ENCODE data around the gene AIF1. TPM values are rescaled to one million over a fixed set of nuclear protein-coding genes. Genes with fewer than 3 reads are reported as not detected.

Gene AIF1
- not detected in 5 replicates for total RNA-seq (2022; extraction: Qiagen RNA extraction; ENCODE audit: low read depth)

GRCh38 chr6:31614684-31615578, at the start of gene AIF1:
Gene AIF1, plus strand, starts transcription at chr6:31615234. Its CDS starts 96 bp downstream, at chr6:31615330.

GRCh38 chr6:31572041-31572911, 42.8 kb upstream of the AIF1 start, which contains the start of gene LTA:
Gene LTA, plus strand, starts transcription at chr6:31572289. Its CDS starts 454 bp downstream, at chr6:31572743.

GRCh38 chr6:31575335-31575901, 39.6 kb upstream of the AIF1 start, which contains the start of gene TNF:
Gene TNF, plus strand, starts transcription at chr6:31575565. Its CDS starts 177 bp downstream, at chr6:31575742.

GRCh38 chr6:31582230-31582643, 32.8 kb upstream of the AIF1 start, which contains the start of gene LTB:
Gene LTB, minus strand, starts transcription at chr6:31582424. Its CDS starts 7 bp downstream, at chr6:31582417.

GRCh38 chr6:31586008-31586407, 29.0 kb upstream of the AIF1 start, which contains the start of gene LST1:
Gene LST1, plus strand, starts transcription at chr6:31586277. Its CDS starts 1,023 bp downstream, at chr6:31587300.

GRCh38 chr6:31620586-31621319, 5.7 kb downstream of the AIF1 start, which contains the start of gene PRRC2A:
Gene PRRC2A, plus strand, starts transcription at chr6:31620715. Its CDS starts 2,075 bp downstream, at chr6:31622790.

GRCh38 chr6:31655349-31656237, 40.6 kb downstream of the AIF1 start, which contains the start of gene APOM:
Gene APOM, plus strand, starts transcription at chr6:31655894. Its CDS starts 73 bp downstream, at chr6:31655967.

GRCh38 chr6:31660381-31661261, 45.6 kb downstream of the AIF1 start, which contains the start of gene C6orf47:
Gene C6orf47, minus strand, starts transcription at chr6:31660778. Its CDS starts 831 bp downstream, at chr6:31659947.

GRCh38 chr6:31664790-31665500, 49.9 kb downstream of the AIF1 start, which contains the start of gene GPANK1:
Gene GPANK1, minus strand, starts transcription at chr6:31664997. Its CDS starts 519 bp downstream, at chr6:31664478.

GRCh38 chr6:31665501-31666336, 50.7 kb downstream of the AIF1 start, which contains the start of gene CSNK2B:
Gene CSNK2B, plus strand, starts transcription at chr6:31666080. Its CDS starts 752 bp downstream, at chr6:31666832.

Other genes with a start within 250 kb of the AIF1 start
- gene MICA, start 211.6 kb upstream of the AIF1 start, total RNA-seq (2022; extraction: Qiagen RNA extraction; ENCODE audit: low read depth) = 27.2 to 29.6 TPM (median 28.7 TPM) in 5 replicates
- gene MICB, start 117.1 kb upstream of the AIF1 start, total RNA-seq (2022; extraction: Qiagen RNA extraction; ENCODE audit: low read depth) = 6.6 to 8.6 TPM (median 7.7 TPM) in 5 replicates
- not detected in 5 replicates for gene MCCD1, start 86.3 kb upstream of the AIF1 start, total RNA-seq (2022; extraction: Qiagen RNA extraction; ENCODE audit: low read depth)
- gene DDX39B, start 73.2 kb upstream of the AIF1 start, total RNA-seq (2022; extraction: Qiagen RNA extraction; ENCODE audit: low read depth) = 313 to 396 TPM (median 382 TPM) in 5 replicates
- 0.57 to 0.77 TPM (median 0.63 TPM) in 5 replicates for gene ATP6V1G2, start 68.6 kb upstream of the AIF1 start, total RNA-seq (2022; extraction: Qiagen RNA extraction; ENCODE audit: low read depth)
- gene NFKBIL1, start 67.6 kb upstream of the AIF1 start, total RNA-seq (2022; extraction: Qiagen RNA extraction; ENCODE audit: low read depth) = 9.5 to 12.2 TPM (median 10.6 TPM) in 5 replicates
- 0.08 to 0.13 TPM (median 0.10 TPM) in 3 of 5 replicates, not detected in the others for gene LTA, start 42.9 kb upstream of the AIF1 start, total RNA-seq (2022; extraction: Qiagen RNA extraction; ENCODE audit: low read depth)
- 0.06 to 0.13 TPM (median 0.07 TPM) in 3 of 5 replicates, not detected in the others for gene TNF, start 39.7 kb upstream of the AIF1 start, total RNA-seq (2022; extraction: Qiagen RNA extraction; ENCODE audit: low read depth)
- 0.27 to 0.39 TPM (median 0.35 TPM) in 5 replicates for gene LTB, start 32.8 kb upstream of the AIF1 start, total RNA-seq (2022; extraction: Qiagen RNA extraction; ENCODE audit: low read depth)
- gene LST1, start 29.0 kb upstream of the AIF1 start, total RNA-seq (2022; extraction: Qiagen RNA extraction; ENCODE audit: low read depth) = 0.26 to 0.49 TPM (median 0.37 TPM) in 3 of 5 replicates, not detected in the others
- gene NCR3, start 22.2 kb upstream of the AIF1 start, total RNA-seq (2022; extraction: Qiagen RNA extraction; ENCODE audit: low read depth) = not detected in 5 replicates
- 70.6 to 97.9 TPM (median 90.8 TPM) in 5 replicates for gene PRRC2A, start 5.5 kb downstream of the AIF1 start, total RNA-seq (2022; extraction: Qiagen RNA extraction; ENCODE audit: low read depth)
- 115 to 151 TPM (median 145 TPM) in 5 replicates for gene BAG6, start 37.4 kb downstream of the AIF1 start, total RNA-seq (2022; extraction: Qiagen RNA extraction; ENCODE audit: low read depth)
- gene APOM, start 40.7 kb downstream of the AIF1 start, total RNA-seq (2022; extraction: Qiagen RNA extraction; ENCODE audit: low read depth) = 1.8 to 4.8 TPM (median 3.2 TPM) in 5 replicates
- 10.5 to 13.0 TPM (median 12.2 TPM) in 5 replicates for gene C6orf47, start 45.5 kb downstream of the AIF1 start, total RNA-seq (2022; extraction: Qiagen RNA extraction; ENCODE audit: low read depth)
- gene GPANK1, start 49.8 kb downstream of the AIF1 start, total RNA-seq (2022; extraction: Qiagen RNA extraction; ENCODE audit: low read depth) = 9.3 to 14.1 TPM (median 12.7 TPM) in 5 replicates
- 168 to 184 TPM (median 180 TPM) in 5 replicates for gene CSNK2B, start 50.8 kb downstream of the AIF1 start, total RNA-seq (2022; extraction: Qiagen RNA extraction; ENCODE audit: low read depth)
- 3.6 to 6.3 TPM (median 5.0 TPM) in 5 replicates for gene LY6G5B, start 54.7 kb downstream of the AIF1 start, total RNA-seq (2022; extraction: Qiagen RNA extraction; ENCODE audit: low read depth)
- 0.51 to 2.4 TPM (median 1.4 TPM) in 5 replicates for gene LY6G5C, start 65.8 kb downstream of the AIF1 start, total RNA-seq (2022; extraction: Qiagen RNA extraction; ENCODE audit: low read depth)
- 15.6 to 21.2 TPM (median 19.2 TPM) in 5 replicates for gene ABHD16A, start 88.1 kb downstream of the AIF1 start, total RNA-seq (2022; extraction: Qiagen RNA extraction; ENCODE audit: low read depth)
- not detected in 5 replicates for gene LY6G6F, start 91.6 kb downstream of the AIF1 start, total RNA-seq (2022; extraction: Qiagen RNA extraction; ENCODE audit: low read depth)
- not detected in 5 replicates for gene LY6G6D, start 100.1 kb downstream of the AIF1 start, total RNA-seq (2022; extraction: Qiagen RNA extraction; ENCODE audit: low read depth)
- gene LY6G6C, start 106.5 kb downstream of the AIF1 start, total RNA-seq (2022; extraction: Qiagen RNA extraction; ENCODE audit: low read depth) = 0.11 TPM in 1 of 5 replicates, not detected in the others
- gene MPIG6B, start 108.1 kb downstream of the AIF1 start, total RNA-seq (2022; extraction: Qiagen RNA extraction; ENCODE audit: low read depth) = not detected in 5 replicates
- 25.6 to 30.4 TPM (median 28.7 TPM) in 5 replicates for gene DDAH2, start 114.1 kb downstream of the AIF1 start, total RNA-seq (2022; extraction: Qiagen RNA extraction; ENCODE audit: low read depth)
- 495 to 530 TPM (median 516 TPM) in 5 replicates for gene CLIC1, start 121.3 kb downstream of the AIF1 start, total RNA-seq (2022; extraction: Qiagen RNA extraction; ENCODE audit: low read depth)
- 12.1 to 16.5 TPM (median 15.1 TPM) in 5 replicates for gene MSH5, start 124.8 kb downstream of the AIF1 start, total RNA-seq (2022; extraction: Qiagen RNA extraction; ENCODE audit: low read depth)
- gene SAPCD1, start 147.4 kb downstream of the AIF1 start, total RNA-seq (2022; extraction: Qiagen RNA extraction; ENCODE audit: low read depth) = 3.6 to 5.9 TPM (median 4.7 TPM) in 5 replicates
- gene VWA7, start 162.1 kb downstream of the AIF1 start, total RNA-seq (2022; extraction: Qiagen RNA extraction; ENCODE audit: low read depth) = 0.61 to 2.0 TPM (median 1.5 TPM) in 5 replicates
- 50.8 to 60.2 TPM (median 57.2 TPM) in 5 replicates for gene VARS1, start 180.5 kb downstream of the AIF1 start, total RNA-seq (2022; extraction: Qiagen RNA extraction; ENCODE audit: low read depth)
- gene LSM2, start 191.7 kb downstream of the AIF1 start, total RNA-seq (2022; extraction: Qiagen RNA extraction; ENCODE audit: low read depth) = 49.7 to 68.8 TPM (median 64.6 TPM) in 5 replicates
- gene HSPA1L, start 200.0 kb downstream of the AIF1 start, total RNA-seq (2022; extraction: Qiagen RNA extraction; ENCODE audit: low read depth) = 1.3 to 2.2 TPM (median 2.1 TPM) in 5 replicates
- 218 to 535 TPM (median 388 TPM) in 5 replicates for gene HSPA1A, start 200.3 kb downstream of the AIF1 start, total RNA-seq (2022; extraction: Qiagen RNA extraction; ENCODE audit: low read depth)
- 167 to 379 TPM (median 289 TPM) in 5 replicates for gene HSPA1B, start 212.5 kb downstream of the AIF1 start, total RNA-seq (2022; extraction: Qiagen RNA extraction; ENCODE audit: low read depth)
- gene NEU1, start 247.6 kb downstream of the AIF1 start, total RNA-seq (2022; extraction: Qiagen RNA extraction; ENCODE audit: low read depth) = 25.3 to 37.2 TPM (median 30.6 TPM) in 5 replicates

All from A549 treated with CpdA at 1 μM for 4 hours (cell line).